Stimulated activated CD4-positive, alpha-beta T cell treated with anti-CD3 and anti-CD28 coated beads, TNF-alpha, amount 100 ng/mL, for 1 hour (primary cell): Measurements from ENCODE around the gene TSEN2.
"Not testable (repeated sequence)": the region's sequence is repeated elsewhere in the genome, so short reads cannot be mapped to it uniquely, and the experiment has no call there.

Source experiments
- DNase-seq, 3 donors: peaks; one replicate each; pipeline ENCODE4 v3.0.0-alpha.2; 2020; ENCODE audit warnings: low read depth in 3 of 3, low spot score in 1 of 3

Gene TSEN2

DNA sequence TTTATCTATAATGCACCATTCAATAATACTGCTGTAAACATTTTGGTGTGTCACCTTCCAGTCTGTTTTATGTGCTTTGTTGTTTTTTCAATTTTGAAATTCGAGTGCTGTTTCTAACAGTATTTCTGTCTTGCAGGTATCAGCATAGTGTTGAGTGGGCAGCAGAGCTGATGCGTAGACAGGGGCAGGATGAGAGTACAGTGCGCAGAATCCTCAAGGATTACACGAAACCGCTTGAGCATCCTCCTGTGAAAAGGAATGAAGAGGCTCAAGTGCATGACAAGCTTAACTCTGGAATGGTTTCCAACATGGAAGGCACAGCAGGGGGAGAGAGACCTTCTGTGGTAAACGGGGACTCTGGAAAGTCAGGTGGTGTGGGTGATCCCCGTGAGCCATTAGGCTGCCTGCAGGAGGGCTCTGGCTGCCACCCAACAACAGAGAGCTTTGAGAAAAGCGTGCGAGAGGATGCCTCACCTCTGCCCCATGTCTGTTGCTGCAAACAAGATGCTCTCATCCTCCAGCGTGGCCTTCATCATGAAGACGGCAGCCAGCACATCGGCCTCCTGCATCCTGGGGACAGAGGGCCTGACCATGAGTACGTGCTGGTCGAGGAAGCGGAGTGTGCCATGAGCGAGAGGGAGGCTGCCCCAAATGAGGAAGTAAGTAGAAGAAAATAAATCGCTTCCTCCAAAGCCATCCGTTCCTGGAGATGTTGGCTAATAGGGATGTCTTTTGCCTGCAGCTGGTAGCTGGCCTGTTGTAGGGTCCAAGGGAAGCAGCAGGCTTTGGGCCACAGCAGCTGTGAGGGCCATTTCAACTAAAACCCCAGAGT, 19.1 kb downstream of the TSEN2 start:
- DNase-seq, result no peak

GRCh38 chr3:12506201-12506709, 22.0 kb downstream of the TSEN2 start:
- no peak for DNase-seq

- DNase-seq, result no peak
These were observed 23.5 kb downstream of the TSEN2 start for GRCh38 chr3:12507591-12508281.

GRCh38 chr3:12508291-12508700, 24.0 kb downstream of the TSEN2 start:
- no peak for DNase-seq

DNA sequence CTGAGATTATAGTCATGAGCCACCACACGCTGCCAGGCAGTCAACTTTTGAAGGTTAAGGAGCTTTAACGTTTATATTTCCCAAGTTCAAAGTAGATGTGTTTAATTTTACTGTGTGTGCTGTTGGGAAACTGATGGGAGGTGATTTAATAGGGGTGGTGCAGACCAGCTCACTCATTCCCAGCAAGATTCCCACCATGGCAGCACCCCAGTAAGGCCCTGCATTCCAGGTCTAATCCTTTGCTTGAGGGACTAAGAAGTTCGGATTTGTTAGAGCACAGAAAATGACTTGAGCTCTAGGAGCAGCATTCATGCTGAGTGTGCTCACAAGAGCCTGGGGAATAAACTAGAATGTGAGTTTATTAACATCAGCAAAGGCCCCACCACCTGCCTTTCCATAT, 25.2 kb downstream of the TSEN2 start:
- no peak for DNase-seq

- no peak for DNase-seq
These were observed 28.3 kb downstream of the TSEN2 start for GRCh38 chr3:12512534-12513118.

- no peak for DNase-seq
These were observed 29.6 kb downstream of the TSEN2 start for GRCh38 chr3:12513694-12514446.

DNA sequence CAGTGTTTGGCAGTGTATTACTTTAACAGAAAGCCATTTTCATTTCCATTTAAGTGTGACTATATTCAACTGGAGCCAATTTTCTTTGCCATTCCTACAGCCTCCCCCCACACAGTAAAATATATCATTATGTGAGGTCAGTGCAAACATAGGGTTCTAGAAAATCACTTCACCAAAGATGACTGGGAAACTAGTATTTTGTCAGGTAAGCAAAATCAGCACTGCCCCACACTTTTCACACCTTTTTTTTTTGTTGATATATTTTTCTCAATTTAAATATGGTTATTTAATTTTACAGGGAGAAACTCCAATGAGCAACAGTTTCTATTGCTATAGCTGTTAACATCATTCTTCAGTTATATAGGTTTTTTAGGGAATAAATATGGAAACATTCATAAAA, 31.4 kb downstream of the TSEN2 start:
- DNase-seq, result no peak

GRCh38 chr3:12516873-12517272, 32.6 kb downstream of the TSEN2 start:
- no peak for DNase-seq

GRCh38 chr3:12518261-12519028, 34.2 kb downstream of the TSEN2 start:
- no peak for DNase-seq

DNA sequence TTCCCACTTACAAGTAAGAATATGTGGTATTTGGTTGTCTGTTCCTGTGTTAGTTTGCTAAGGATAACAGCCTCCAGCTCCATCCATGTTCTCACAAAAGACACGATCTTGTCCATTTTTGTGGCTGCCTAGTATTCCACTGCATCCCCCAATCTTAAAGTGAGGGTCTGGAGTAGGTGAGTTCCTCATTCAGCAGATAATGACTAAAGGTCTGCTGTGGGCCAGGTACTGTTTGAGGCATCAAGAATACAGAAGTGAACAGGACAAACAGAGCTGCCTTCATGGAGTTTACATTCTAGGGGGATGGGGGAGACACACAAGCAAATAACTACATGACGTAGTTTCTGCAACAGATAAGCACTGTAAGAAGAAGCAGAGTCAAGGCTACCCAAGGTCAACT, 36.7 kb downstream of the TSEN2 start:
- DNase-seq, result no peak

- no peak for DNase-seq
These were observed 38.4 kb downstream of the TSEN2 start for GRCh38 chr3:12522721-12523120.

DNA sequence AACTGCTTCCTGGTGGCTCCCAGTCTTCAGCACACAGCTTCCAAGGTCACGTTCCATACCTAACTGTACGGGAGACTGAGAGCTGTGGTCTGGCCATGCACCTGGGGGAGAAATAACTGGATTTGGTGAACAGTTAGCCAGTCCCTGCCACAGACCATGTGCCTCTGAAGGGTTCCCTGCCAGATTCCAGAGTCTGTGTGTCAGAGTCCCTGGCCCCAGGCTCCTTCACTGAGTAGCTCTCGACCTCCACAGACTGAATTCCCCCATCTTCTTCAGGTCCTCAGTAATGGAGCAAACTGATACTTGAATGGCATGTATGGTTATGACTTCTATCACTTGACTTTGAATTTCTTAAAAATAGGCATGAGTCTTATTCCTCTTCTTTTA, 43.5 kb downstream of the TSEN2 start:
- no peak for DNase-seq

DNA sequence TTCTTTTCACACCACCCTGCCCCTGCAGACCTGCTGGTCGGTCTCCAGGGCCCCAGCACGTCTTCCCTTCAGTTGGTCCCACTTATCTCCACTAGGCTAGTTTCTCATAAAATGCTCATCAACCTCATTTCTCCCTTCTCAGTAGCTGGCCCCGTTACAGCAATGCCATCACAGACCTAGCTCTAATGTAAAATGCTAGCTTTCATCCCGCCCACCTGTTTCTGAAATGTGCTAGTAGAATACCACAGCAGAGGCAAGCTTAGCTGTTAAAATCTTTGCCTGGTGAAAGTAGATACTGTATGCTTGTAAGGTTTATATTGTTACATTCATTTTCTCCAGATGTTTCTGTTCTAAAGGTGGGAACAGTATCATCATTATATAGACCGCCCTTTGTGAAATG, 47.9 kb downstream of the TSEN2 start:
- no peak for DNase-seq

- DNase-seq, result no peak
These were observed 52.1 kb downstream of the TSEN2 start for GRCh38 chr3:12536423-12536822.

DNA sequence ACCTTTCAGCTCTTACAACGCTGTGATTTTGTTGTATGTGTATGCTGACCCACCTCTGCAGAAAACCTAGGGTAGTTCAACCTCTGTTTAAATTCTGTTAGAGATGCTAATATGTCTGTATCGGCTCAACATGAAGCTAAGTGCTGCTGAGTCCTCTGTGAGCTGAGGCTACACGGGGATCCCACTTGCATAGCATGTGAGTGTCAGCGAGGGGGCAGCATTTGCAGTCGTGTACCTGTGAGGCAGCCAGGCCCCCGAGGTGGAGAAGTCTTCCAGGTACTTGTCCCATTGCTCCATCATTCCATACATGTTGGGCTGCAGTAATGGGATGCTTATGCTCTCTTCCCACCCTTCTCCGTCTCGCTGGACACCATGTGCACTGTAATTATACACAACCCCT, 57.3 kb downstream of the TSEN2 start:
- DNase-seq, result no peak

- DNase-seq, result not testable (repeated sequence)
These were observed 59.2 kb downstream of the TSEN2 start for GRCh38 chr3:12543497-12543896.

DNA sequence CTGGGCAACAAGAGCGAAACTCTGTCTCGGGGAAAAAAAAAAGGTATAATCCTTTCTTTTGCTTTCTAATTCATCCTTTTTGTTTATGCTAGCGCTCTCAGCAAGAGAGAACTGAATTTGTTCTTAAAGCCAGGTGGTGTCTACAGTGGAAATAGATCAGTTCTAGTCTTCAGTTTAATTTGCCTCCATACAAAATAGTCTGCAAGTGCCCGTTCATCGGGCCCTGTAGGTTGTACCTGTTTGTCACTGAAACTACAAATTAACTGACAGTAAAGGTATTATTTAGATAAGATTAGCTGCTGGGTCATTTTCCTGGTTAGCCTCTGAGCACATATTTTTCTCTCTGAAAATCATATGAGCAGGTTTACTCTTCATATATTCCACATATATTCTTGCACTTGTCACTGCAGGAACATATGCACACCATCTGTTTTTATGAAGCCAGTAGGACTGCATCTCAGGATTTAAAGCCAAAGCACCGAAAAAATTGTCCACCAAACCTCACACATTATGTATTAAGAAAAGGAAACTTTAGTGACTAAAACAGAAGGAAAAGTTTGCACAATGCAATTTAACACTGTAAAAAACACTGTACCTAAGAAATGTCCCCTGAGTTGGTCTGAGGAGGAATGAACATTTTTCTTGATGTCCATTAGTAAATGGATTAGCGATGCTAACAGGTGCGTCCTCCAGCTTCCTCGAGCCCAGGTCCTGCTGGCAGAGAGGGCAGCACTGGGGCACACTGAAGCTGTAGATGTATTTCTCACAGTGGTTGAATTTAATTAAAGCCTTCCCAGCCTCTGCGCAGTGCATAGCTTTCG, 60.6 kb downstream of the TSEN2 start:
- no peak for DNase-seq

DNA sequence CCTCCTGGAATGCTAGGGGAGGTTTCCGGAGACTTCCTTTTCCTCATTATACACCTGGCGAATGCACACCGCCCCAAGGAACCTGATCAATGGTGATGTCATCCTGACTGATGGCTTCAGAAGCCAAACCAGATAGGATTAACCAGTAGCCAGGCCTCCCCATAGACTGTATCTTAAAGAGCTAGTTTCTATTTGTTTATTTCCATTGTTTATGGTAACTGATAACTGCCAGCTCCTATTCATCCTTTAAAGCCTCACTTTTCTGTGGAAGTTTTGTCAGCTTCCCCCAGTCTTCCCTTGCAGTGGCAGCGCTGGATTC, 61.2 kb downstream of the TSEN2 start, which contains the start of gene MKRN2OS:
MKRN2OS (minus strand) TSS at position 27 of the 319 bp plus-strand sequence. CDS start 35 bp downstream, outside the sequence.
- DNase-seq, result no peak
